Testis (tissue), 2 donors: Measurements from ENCODE around the gene SNX1.

ENCODE experiments used
- CTCF ChIP-seq, 3 experiments: fragments of 450-650 bp in 2 of 3; fragments of 200-600 bp in 1 of 3; sonication (generic) in 1 of 3; IDR thresholded peaks; one replicate each; pipeline ENCODE4 v1.5.1; 2016 to 2019; ENCODE audit warnings: antibody characterized with exemption in 3 of 3, mild to moderate bottlenecking in 2 of 3, moderate library complexity in 1 of 3
- POLR2A ChIP-seq: fragments of 450-650 bp; IDR thresholded peaks from one replicate; pipeline ENCODE4 v1.6.1; 2017; ENCODE audit warnings: antibody characterized with exemption, mild to moderate bottlenecking, moderate library complexity

GRCh38 chr15:64148581-64148980 is 52.8 kb downstream of the SNX1 start:
- TF ChIP-seq CTCF (IDR thresholded peaks at IDR 0.05) (no peak), POLR2A (no peak)
